Body of pancreas (tissue), 4 donors: ENCODE results near the gene RBM48.
A peak's percentile ranks its signal among the peaks of the same experiment; 100 is the strongest.

ENCODE experiments used
- POLR2A ChIP-seq, 3 donors: fragments of 450-650 bp; IDR thresholded peaks; one replicate each; pipeline ENCODE4 v1.6.1; 2016; ENCODE audit warnings: antibody characterized with exemption in 3 of 3, mild to moderate bottlenecking in 2 of 3
- TF ChIP-seq, protein P1 (sequence below), 7 experiments: fragments of 450-650 bp in 4 of 7; fragments of 200-600 bp in 3 of 7; sonication (generic) in 3 of 7; IDR thresholded peaks; one replicate each; pipeline ENCODE4 v1.5.1; 2016 to 2019; ENCODE audit warnings: antibody characterized with exemption in 7 of 7

DNA sequence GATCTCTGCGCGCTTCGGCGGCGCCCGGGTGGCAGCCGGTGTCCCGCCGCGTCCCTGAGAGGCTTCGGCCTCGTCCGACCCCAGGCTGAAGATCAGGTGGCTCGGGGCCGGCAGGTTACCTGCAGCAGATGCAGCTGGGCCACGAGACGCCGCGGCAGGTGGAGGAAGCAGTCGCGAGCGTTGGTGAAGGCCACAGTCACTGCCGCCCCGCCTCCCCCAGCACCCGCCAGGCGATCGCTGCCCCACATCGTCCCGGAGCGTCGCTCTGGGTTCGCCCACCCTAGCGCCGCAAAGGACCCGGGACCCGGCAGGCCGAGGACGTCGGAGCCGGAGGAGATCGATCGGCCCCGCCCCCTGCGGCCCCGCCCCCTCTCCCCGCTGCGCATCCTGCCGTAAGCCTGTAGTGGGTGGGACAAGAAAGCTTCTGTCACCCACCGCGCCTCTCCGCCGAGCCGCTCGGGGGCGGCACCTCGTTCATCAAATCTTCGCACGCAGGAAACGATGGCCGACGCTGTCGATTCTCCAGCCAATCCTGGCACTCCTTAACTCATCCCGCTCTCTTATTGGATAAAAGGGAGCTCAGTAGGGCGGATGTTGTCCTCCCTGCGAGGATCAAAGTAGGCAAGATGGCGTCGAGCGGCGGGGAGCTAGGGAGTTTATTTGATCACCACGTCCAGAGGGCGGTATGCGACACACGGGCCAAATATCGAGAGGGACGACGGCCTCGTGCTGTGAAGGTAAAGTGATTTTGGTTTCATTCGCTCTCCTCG lies at the start of gene RBM48, which contains the start of gene PEX1:
- TF ChIP-seq, protein P1, sequence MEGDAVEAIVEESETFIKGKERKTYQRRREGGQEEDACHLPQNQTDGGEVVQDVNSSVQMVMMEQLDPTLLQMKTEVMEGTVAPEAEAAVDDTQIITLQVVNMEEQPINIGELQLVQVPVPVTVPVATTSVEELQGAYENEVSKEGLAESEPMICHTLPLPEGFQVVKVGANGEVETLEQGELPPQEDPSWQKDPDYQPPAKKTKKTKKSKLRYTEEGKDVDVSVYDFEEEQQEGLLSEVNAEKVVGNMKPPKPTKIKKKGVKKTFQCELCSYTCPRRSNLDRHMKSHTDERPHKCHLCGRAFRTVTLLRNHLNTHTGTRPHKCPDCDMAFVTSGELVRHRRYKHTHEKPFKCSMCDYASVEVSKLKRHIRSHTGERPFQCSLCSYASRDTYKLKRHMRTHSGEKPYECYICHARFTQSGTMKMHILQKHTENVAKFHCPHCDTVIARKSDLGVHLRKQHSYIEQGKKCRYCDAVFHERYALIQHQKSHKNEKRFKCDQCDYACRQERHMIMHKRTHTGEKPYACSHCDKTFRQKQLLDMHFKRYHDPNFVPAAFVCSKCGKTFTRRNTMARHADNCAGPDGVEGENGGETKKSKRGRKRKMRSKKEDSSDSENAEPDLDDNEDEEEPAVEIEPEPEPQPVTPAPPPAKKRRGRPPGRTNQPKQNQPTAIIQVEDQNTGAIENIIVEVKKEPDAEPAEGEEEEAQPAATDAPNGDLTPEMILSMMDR (IDR thresholded peaks at IDR 0.05): peak; percentile 24 to 88 (median 39)
- TF ChIP-seq POLR2A (IDR thresholded peaks at IDR 0.05): peak; percentile 11 to 79 (median 76)
